GM21737 (cell line): ENCODE data around the gene RASSF1.
"Not testable (repeated sequence)": the region's sequence is repeated elsewhere in the genome, so short reads cannot be mapped to it uniquely, and the experiment has no call there.

Source experiments
- ATAC-seq: cut with Tn5 transposase; IDR thresholded peaks from one replicate; pipeline ENCODE4 v1.9.1; 2021; ENCODE audit warnings: mild to moderate bottlenecking, moderate library complexity; ENCODE audit not compliant: unreplicated experiment

RASSF1 gene

GRCh38 chr3:50325113-50325480 lies 15.5 kb downstream of the RASSF1 start:
- no peak for ATAC-seq

GRCh38 chr3:50324351-50325112 lies 16.1 kb downstream of the RASSF1 start:
- ATAC-seq, result no peak

GRCh38 chr3:50323614-50324199 lies 16.9 kb downstream of the RASSF1 start:
- ATAC-seq, result no peak

- ATAC-seq, result no peak
These were observed 17.5 kb downstream of the RASSF1 start for GRCh38 chr3:50323092-50323600.

- ATAC-seq, result no peak
These were observed 18.1 kb downstream of the RASSF1 start, which contains the start of gene HYAL2 for GRCh38 chr3:50322386-50323091. HYAL2 (minus strand) TSS chr3:50322745; CDS start chr3:50320489, 2,256 bp downstream.

GRCh38 chr3:50322115-50322385 lies 18.6 kb downstream of the RASSF1 start:
- ATAC-seq, result no peak

- peak; percentile 65 for ATAC-seq
These were observed 19.1 kb downstream of the RASSF1 start for GRCh38 chr3:50321336-50322114.

GRCh38 chr3:50320853-50321335 lies 19.7 kb downstream of the RASSF1 start:
- peak; percentile 45 for ATAC-seq

- no peak for ATAC-seq
These were observed 20.6 kb downstream of the RASSF1 start for GRCh38 chr3:50319894-50320625.

- ATAC-seq, result no peak
These were observed 21.3 kb downstream of the RASSF1 start for GRCh38 chr3:50319181-50319893.

- ATAC-seq, result no peak
These were observed 22.0 kb downstream of the RASSF1 start for GRCh38 chr3:50318615-50319014.

- no peak for ATAC-seq
These were observed 22.5 kb downstream of the RASSF1 start for GRCh38 chr3:50318163-50318562.

GRCh38 chr3:50317300-50317699 lies 23.3 kb downstream of the RASSF1 start:
- no peak for ATAC-seq

GRCh38 chr3:50316657-50317242 lies 23.9 kb downstream of the RASSF1 start:
- ATAC-seq, result no peak

GRCh38 chr3:50314816-50315215 lies 25.8 kb downstream of the RASSF1 start:
- no peak for ATAC-seq

- ATAC-seq, result no peak
These were observed 26.3 kb downstream of the RASSF1 start for GRCh38 chr3:50314342-50314741.

- ATAC-seq, result not testable (repeated sequence)
These were observed 28.6 kb downstream of the RASSF1 start for GRCh38 chr3:50312041-50312440.

GRCh38 chr3:50304601-50305000 lies 36.0 kb downstream of the RASSF1 start:
- no peak for ATAC-seq
